Measurements from ENCODE around the gene A3GALT2.

A3GALT2 gene

DNA sequence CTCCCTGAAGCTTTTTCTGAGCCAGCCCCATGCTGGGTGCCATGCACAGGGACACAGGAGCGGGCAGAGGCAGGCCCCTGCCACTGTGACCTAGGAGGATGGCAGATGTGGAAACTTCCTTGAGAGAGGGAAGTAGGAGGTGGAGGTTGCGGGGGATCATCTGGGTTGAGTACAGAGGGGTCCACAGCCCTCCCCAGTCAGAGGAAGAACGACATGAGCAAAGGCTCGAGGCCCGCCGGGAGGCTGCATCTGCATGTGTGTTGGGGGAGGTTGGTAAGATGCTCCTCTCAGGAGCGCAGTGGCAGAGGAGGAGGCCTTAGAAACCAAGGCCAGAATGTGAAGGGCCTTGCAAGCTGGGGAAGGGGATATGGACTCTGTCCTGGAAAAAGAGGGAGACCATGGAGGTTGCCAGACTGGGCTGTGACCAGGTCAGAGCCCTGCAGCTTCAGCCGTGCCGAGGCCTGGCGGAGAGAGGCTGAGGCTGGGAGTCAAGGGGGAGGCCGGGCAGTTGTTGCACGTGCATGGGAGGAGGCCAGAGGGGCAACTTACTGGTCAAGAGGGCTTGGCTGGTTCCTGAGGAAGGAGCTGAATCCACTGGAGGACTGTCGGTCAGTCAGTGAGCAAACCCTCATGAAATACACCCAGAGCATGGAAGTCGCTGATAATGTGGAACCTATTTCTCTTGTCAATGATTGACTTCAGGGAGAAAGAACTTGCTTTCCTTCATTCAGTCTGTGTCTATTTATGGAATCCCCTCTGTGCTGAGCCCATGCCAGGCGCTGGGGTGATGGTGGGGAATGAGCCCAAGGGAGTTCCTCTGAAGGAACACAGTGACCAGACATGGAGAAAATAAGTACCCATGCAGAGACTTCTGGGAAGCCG is 31.7 kb downstream of the A3GALT2 start:
- DNase-seq: no peak

GRCh38 chr1:33287317-33287716 is 33.6 kb downstream of the A3GALT2 start:
- DNase-seq: no peak

DNA sequence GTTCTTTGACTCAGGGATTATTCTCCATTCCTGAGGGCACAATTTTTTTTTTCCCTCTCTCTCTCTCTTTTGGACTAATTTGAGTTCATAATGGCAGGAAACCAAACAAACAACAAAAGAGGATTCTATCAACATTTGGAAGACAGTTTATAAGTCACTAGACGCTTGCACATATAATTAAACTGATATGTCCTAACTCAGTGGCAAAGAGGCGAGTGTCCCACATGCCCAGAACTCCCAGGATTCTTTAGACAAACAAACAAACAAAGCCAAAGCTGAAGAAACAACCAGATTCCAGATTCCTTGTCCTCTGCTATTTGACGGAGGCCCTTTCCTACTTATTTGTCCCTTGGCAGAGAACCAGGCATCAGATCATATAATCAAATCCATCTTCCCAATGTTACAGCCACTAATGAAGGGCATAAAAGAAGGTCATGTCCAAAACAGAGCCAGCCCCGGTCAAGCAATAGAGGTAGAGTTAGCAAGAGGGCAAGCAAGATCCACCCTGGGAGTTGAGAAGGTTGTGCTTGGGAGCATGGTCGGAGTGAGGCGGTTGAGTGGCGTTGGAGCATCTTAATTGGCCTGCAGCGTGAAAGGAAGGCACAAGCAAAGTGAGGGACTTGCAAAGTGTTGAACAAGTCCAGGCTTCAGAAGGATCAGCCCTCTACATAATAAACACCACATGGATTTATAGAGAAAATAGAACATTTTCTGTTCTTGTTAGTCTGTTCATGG is 34.3 kb downstream of the A3GALT2 start:
- no peak for DNase-seq

GRCh38 chr1:33284049-33284448 is 36.8 kb downstream of the A3GALT2 start:
- DNase-seq: no peak

GRCh38 chr1:33282791-33283190 is 38.1 kb downstream of the A3GALT2 start:
- DNase-seq: no peak

DNA sequence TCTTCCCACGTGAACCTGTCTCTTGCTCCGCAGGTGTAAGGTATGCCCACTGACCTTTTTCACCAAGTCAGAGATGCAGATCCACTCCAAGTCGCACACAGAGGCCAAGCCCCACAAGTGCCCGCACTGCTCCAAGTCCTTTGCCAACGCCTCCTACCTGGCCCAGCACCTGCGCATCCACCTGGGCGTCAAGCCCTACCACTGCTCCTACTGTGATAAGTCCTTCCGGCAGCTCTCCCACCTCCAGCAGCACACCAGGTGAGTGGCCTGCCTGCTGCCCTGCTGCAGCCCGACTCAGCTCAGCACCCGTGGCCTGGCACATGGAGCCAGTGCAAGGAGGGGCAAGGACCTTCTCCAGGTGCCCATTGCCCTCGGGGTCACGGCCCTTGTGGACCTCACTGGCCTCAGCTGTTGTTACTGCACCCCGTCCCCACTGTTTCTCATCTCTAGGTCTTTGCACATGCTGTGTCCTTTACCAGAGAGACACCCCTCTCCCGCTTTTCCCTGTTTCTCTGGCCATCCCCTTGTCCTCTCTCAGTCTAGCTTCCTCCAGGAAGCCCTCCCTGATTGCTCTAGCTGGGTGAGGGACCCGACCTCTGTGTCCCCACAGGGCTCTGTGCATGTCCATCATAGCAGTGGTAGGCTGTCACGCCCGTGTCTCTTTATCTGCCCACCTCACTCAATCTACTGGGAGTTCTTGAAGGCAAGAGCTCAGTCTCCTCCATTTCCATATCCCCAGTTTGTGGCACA is 39.2 kb downstream of the A3GALT2 start:
- no peak for DNase-seq

- no peak for DNase-seq
Measured at GRCh38 chr1:33280091-33280661, 40.7 kb downstream of the A3GALT2 start.

DNA sequence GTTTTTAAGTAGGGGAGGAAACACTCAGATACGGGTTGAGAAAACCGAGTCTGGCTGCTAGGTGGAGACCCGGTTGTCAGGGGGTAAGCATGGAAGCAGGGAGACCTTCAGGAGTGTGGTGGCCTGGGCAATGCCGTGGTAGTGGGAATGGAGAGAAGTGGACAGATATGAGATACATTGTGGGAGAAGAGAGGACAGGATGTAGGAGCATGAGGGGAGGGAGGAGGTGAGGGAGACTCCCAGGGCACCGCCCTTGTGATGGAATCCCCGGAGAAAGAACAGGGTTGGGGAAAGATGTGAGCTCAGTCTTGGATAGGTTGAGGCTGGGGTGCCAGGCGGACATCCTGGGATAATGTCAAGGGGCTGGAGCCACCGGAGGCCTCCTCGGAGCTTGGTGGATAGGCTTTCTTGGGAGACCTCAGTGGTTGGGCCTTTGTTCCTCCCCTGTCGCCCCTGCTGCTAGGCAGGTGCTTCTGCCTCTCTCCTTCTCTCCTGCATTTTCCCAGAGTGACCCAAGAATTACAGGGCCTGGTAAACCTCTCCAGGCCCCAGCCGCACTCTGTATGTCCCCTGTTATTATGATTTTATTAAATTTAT is 43.3 kb downstream of the A3GALT2 start:
- DNase-seq: no peak

- no peak for DNase-seq
Measured at GRCh38 chr1:33276573-33277298, 44.2 kb downstream of the A3GALT2 start.

DNA sequence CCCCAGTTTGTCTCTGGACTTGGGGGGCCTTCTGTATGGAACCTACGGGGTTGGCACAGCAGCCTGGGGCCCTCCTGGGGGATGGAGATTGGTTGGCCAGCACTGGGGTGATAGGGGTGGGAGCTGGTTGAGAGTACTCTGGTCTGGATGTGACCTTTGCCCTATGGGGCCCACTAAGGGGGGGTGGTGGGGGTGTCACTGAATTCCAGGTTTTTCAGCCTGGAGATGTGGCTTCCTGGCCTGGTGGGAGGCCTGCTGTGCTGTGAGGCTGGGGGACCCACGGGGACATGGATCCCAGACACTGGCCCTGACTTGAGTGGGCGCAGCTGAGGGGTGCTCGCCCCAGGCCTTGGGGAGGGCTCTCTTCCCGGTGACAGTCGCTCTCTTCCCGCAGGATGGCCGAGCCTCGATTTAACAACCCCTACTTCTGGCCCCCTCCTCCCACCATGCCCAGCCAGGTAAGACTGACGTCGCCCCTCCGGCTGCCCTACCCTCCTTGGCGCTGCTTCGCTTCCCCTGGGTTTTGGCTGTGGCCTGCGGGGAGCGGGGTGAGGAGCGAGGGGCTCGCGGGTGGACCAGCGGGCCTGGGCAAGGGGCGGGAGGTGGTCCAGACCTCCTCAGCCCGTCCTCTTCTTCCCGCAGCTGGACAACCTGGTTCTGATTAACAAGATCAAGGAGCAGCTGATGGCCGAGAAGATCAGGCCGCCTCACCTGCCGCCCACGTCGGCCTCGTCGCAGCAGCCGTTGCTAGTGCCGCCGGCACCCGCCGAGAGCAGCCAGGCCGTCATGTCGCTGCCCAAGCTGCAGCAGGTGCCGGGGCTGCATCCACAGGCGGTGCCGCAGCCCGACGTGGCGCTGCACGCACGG is 45.0 kb downstream of the A3GALT2 start:
- DNase-seq: no peak

GRCh38 chr1:33275195-33275594 is 45.7 kb downstream of the A3GALT2 start:
- DNase-seq: no peak

GRCh38 chr1:33274446-33274845 is 46.5 kb downstream of the A3GALT2 start:
- no peak for DNase-seq

DNA sequence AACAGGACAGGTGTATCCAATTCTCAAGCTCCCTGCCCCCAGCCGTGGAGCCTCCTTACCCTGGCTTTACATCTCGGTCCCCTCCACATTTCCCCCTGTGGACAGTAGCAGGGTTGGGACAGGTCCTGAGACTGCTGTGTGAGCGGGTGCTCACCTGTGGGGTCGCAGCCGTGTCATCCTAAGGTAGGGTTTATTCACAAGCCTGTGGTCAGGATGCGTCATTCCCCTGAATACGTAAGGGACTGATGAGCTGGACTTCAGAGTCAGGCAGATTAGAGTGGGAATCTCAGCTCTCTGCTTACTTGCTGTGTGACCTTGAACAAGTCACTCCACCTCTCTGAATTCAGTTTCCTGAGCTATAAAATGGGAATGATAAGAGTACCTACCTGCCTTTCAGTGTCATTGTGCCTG is 46.9 kb downstream of the A3GALT2 start:
- no peak for DNase-seq

GRCh38 chr1:33273406-33273805 is 47.5 kb downstream of the A3GALT2 start:
- no peak for DNase-seq

- DNase-seq: no peak
Measured at GRCh38 chr1:33272930-33273329, 48.0 kb downstream of the A3GALT2 start.

GRCh38 chr1:33272509-33272908 is 48.4 kb downstream of the A3GALT2 start:
- DNase-seq: no peak

DNA sequence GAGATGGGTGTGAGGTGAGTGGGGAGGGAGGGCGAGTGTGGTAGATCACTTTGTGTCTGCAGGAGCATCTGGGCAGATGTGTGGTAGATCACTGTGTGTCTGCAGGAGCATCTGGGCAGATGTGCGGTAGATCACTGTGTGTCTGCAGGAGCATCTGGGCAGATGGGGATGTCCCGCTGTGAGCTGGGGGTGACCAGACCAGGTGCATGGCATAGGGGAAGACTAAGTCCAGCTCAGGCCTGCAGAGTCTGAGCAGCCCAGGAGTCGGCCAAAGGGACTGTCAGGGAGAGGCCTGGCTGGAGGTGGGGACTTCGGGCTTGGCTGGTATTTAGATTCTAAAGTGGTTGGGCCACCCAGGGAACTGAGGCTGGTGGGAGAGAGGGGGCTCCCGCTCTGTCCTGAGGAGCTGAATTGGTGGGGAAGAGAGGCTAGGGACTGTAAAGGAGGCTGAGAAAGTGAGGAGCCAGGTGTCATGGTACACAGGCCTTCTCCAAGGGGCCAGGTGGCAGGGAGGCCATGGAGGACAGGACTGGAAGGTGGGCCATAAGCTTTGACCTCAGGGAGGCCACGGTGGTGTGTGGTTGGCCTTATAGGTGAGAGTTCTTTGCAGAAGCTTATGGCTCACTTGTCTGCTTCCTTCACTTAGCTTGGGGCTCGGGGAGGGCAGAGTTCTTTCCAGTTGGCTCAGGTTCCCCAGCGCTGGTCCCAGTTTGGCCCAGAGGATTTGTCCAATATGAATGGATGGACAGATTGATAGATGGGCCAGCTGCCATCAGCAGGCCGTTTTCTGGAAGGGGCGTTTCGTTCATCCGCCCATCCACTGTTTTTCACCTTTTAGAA is 49.0 kb downstream of the A3GALT2 start:
- no peak for DNase-seq

GRCh38 chr1:33270808-33271465 is 50.0 kb downstream of the A3GALT2 start:
- DNase-seq: no peak

DNA sequence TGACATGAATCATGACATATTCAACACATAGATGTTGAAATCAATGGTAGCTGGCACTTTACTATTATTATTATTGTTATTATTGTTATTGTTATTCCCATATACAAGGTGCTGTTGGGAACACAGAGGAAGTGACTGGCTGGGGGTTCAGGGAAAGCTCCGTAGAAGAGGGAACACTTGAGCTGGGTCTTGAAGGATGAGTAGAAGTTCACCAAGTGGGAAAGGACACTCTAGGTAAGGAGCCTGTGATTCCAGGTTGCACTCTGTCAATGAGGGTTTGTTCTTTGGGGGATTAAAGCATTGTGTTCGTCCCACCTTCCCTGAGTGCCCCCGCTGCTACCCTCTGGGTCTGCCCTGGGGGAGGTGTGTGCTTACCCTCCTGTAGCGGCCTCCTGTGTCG is 50.5 kb downstream of the A3GALT2 start:
- DNase-seq: no peak
